HG02885 (cell line): ENCODE measurements around the gene IQCM.
A peak's percentile ranks its signal among the peaks of the same experiment; 100 is the strongest.
"Not testable (repeated sequence)": the region's sequence is repeated elsewhere in the genome, so short reads cannot be mapped to it uniquely, and the experiment has no call there.

Experiments
- ATAC-seq: cut with Tn5 transposase; IDR thresholded peaks from one replicate; pipeline ENCODE4 v1.9.1; 2021; ENCODE audit warnings: mild to moderate bottlenecking; ENCODE audit not compliant: unreplicated experiment, poor library complexity

The IQCM gene

DNA sequence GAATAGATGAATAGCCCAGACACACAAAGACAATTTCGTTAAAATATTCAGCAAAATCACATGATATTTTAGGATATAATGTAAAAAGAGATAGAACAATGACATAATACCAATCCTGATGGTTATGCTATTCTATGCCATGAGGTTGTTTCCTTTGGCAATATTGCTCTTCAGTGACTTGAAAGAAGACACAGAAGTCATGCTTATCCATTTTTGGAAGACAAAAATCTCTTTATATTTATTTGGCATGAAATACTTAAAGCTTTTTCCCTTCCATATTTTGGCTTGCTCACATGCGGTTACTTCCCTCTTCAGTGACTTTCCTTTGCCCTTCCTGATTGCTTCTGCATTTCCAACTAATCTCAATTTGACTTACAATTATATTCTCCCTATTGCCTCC lies 314.8 kb downstream of the IQCM start:
- no peak for ATAC-seq

DNA sequence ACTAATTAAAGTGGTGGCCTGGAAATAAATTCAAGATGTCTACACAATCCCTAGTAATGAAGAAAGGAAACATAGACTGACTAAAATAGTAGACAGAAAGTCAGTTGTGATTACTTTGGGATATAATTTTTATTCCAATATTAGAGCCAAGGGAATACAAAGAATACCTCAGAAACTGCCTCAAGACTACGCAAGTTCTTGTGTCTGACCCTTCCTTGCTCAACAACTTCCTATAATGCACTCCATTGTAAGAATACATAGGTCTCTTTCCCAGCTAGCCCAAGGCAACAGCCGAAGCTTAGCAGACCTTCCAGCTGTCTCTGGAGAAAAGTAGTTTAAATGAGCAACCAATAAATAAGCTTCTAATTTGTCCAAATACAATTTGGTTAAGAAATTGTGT lies 315.9 kb downstream of the IQCM start:
- no peak for ATAC-seq

DNA sequence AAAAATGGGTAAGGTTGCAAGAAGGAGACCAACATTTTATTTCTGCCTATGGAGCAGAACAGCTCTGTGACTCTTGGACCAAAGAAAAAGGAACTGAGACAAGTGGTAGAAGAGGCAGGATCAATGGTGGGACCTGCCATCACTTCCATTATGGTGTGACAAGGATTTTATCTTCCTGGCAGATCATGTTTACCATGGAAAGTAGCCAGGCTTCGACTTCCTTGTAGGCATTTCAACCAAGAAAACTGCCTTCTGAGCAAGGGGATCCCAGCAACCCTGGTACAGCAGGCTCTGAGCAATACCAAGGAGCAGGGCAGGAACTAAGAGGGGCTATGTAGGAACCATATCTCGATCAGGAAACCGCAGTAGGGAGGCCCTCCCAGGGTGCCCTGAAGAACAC lies 317.4 kb downstream of the IQCM start:
- ATAC-seq, result no peak

DNA sequence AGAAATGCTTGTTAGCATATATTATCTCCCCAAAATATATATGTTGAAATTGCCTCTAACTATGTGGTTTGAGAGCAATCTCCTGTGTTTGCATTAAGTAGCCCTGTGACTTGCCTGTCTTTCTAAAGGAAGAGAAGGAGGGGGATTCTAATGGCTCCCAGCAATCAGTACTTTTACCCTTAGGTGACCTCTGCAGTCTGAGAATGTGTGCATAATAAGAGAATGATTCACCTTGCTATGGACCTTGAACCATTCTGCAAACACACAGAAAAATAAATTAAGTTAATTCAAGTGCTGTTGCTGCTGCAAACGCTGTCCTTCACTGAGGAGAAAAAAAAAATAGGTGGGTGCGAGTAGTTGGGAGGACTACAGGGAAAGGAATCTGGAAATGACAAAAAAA lies 322.2 kb downstream of the IQCM start:
- ATAC-seq, result no peak

DNA sequence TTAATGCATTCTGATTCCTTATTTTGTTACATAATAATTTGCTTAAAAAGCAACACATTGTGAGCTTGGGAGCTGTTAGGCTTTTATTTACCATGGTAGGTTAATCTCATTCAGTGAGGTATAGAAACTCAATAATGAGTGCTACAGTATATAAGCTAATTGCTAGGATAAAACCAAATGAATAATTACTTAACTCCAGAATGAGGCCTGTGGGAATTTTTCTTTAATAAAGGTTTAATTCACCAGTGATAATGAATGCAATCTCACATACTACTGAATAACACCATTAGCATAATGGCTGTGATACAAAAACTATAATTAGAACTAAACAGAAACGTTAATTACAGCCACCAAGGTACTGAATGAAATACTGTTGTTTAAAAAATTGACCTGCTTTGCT lies 326.3 kb downstream of the IQCM start:
- no peak for ATAC-seq

DNA sequence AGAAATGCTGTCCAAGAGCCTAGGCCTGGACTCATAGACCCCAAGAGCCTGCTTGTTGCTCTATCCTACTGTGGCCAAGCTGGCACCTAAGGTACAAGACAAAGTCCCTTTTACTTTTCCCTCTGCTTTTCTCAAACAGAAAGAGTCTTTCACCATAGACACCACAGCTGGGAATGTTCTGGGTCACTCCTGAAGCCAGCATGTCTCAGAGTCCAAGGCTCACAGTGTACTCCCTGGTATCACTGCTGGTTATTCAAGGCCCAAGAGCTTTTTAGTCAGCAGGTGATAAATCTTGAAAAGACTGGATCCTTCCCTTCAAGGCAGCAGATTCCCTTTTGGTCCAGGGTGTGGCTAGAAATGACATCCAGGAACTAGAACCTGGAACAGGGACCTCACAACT lies 328.8 kb downstream of the IQCM start:
- ATAC-seq, result no peak

DNA sequence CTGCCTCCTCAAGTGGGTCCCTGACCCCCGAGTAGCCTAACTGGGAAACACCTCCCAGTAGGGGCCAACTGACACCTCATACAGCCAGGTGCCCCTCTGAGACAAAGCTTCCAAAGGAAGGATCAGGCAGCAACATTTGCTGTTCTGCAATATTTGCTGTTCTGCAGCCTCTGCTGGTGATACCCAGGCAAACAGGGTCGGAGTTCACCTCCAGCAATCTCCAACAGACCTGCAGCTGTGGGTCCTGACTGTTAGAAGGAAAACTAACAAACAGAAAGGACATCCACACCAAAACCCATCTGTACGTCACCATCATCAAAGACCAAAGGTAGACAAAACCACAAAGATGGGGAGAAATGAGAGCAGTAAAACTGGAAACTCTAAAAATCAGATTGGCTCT lies 347.0 kb downstream of the IQCM start:
- not testable (repeated sequence) for ATAC-seq

DNA sequence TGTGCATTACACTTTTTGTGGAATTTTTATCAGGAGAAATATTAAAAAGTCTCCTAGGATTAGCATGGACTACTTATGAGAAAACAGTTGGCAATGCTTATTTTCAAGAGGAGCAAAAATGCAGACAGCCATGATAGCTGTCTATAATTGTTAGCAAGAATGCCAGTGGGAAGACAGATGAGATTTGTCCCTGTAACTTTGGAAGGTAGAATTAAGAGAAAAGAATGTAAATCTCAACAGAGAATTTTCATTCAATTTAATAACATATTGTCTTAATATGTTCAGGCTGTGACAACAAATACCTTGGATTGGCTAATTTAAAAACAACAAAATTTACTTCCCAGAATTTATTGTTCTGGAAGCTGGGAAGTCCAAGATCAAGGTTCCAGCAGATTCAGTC lies 349.2 kb downstream of the IQCM start:
- ATAC-seq, result no peak

DNA sequence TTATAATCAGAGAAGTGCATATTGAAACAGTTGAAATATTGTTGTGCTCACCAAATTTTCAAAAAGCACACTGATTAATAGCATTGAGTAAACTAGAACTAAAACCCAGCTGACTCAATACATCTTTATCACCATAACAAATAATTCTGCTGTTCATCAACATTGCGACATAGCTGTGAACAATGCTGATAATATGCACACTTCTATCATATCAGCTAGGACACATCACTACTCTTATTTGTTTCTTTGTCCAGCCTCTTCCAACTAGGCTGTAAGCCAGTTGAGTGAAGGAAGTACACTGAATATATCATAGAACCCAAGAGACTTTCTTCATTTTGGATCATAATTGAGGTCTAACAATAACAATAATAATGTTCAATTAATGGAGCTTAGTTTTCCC lies 349.7 kb downstream of the IQCM start:
- ATAC-seq, result no peak

DNA sequence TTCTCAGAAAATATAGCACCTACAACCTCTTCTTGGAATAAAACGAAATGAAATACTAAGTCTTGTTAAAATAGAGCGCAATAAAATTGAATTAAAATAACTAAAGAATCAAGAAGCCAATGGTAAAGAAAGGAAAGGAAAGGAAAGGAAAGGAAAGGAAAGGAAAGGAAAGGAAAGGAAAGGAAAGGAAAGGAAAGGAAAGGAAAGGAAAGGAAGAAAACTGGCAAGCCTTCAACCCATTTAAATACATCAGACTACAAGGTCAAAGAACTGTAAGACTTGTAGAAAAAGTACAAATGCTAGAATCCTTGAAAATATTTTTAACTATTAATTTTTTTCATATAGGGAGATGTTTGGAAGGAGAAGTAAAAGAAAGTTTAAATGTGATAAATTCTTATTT lies 372.1 kb downstream of the IQCM start:
- no peak for ATAC-seq

DNA sequence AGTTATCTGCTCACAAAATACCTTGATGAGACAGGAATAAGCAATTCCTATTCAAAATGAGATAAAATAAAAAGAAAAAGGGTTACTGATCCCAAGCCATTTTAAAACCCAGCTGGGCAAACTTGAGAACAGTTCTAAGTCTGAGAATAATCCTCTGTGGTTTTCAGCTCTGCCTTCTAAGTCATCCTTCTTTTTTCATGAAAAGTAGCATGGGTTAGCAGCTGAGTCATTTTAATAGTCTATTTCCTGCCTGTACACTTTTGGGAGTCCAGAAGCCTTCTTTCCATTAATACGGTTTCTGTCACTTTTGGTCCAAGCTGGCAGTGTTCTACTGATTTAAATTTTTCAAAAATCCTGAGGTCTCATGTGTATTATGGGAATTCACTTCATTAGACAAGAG lies 374.3 kb downstream of the IQCM start:
- ATAC-seq, result no peak

DNA sequence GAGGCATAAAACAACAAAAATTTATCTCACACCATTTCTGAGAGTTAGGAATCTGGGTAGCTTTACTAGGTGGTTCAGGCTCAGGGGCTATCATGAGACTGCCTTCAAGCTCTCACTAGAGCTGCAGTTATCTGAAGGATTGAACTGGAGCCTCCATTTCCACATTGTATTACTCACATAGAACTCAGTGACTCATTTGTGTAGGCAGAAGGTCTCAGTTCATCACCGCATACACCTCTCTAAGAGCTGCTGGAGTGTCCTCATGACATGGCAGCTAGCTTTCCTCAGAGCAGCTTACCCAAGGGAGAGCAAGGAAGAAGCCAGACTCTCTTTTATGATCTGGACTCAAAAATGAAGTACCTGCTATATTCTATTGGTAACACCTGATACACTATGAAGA lies 389.2 kb downstream of the IQCM start:
- ATAC-seq, result no peak

DNA sequence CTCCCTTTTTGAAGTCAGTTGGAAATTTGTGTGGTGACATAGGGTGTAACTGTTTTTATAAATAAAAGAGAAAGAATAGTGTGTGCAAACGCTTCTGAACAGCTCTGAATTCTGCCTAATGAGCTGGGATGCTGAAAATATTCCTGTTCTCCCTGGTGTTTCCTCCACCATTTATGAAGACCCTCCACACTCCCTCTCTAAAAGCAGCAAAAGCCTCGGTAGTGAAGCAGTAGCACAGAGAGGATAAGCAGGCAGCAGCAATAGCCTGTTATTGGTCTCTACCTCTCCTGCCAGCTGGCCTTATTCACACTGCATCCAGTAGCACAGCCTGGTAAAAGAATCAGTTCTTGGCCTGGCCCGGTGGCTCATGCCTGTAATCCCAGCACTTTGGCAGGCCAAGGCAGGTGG lies 406.1 kb downstream of the IQCM start:
- ATAC-seq, result no peak

DNA sequence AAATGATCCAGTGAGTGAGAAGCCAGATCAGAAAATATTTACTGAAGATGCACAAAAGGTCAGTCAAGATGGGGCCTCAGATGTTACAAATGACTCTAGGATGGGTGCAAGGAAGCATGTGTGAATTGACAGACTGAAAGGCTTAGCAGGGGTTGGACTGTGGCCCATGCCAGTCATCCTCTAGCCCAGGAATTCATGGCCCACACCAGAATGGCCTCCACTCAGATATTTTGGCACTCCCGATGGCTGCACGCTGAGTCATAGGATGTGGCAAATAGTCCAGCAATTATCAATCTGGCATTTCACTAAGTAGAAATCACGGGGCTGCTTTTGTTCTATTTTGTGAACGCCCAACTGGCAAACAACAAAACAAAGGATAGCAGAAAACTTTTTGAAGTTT lies 406.5 kb downstream of the IQCM start:
- no peak for ATAC-seq

DNA sequence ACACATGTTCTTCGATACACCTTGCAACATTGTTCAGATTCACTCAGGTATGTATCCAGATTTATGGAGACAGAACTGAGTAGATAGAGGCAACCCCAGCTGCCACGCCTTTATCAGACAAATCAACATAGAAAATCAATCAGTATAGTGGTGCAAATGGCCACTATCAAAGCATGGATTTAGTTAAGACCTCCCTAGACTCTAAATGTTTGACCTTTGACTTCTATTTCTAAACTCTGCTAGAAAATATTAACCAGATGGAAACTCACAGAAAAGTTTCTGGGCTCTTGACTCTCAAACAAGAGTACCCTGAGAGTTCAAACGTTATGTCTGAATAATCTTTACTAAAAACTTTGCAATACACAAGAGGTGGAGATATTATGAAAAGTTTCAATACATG lies 411.5 kb downstream of the IQCM start:
- no peak for ATAC-seq

DNA sequence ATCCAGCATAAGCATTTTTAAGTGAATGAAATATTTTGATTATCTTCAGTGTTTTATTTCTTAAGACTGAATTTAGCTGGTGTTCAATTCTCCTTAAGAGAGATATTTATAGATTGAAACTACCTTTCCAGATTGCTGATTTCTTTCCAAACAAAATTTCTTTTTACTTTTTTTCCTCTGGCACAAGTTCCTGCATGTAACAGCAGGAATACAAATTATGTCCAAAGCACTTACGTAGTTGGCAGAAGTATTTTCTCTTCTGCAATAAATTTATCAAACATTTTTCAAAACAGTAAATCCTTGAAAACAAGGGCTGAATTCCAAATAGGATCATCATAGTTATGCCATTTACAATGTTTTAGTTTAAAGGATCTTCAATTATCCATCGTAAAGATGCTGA lies 412.6 kb downstream of the IQCM start:
- no peak for ATAC-seq

DNA sequence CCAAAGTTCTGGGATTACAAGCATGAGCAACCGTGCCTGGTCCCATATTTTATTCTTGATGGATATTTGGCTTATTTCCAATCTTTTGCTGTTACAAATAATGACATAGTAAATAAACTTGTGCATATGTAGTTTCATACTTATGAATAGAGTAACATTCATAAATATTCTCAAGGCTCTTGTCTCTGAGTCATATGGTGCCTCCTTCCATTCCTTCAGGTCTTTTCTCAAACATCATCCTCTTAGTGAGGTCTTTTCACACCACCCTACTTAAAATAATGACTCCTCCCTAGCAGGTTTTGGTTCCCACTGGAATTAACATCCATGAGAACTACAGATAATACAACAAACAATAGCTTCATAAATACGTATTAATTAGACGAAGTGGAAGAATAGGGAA lies 416.6 kb downstream of the IQCM start:
- no peak for ATAC-seq

DNA sequence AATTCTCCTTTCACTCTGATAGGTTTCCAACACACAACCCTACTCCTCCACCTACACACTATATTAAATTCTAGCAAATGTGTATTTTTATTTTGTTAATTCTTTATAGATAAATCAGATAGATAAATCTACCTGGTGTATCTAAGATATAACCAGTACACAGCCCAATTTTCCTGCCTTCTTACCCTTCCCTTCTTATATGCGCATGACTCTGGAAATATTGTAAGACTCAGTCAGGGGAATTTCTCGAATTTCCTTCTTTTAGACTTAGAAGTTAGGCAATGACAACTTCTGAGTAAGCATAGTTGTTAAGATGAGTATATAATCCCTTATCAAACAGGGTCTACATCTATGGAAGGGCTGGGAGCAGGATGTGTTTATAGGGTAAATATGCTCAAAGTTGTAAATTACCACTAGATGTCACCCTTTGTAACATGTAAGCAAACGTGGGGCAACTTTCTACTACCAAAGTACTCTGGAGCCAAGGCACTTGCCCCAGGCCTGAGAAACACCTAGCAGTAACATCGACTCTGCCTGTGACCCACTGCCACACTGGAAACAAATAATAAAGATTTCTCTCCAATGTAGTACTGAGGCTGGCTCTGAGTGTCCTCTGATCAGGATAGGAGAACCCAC lies 444.7 kb downstream of the IQCM start:
- ATAC-seq, result peak; percentile 89

DNA sequence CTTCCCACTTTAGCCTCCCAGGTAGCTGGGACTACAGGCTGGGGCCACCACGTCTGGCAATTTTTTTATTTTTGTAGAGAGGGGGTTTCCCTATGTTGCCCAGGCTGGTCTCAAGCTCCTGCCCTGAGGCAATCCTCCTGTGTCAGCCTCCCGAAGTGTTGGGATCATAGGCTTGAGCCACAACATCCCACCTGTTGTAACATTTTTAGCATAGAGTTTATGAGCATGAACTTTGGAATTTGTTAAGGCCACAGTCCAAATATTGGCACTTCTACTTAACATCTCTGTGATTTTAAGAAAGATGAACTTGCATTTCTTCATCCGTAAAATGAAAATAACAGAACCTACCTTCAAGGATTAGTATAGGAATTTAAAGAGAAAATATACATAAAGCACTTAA lies 445.6 kb downstream of the IQCM start:
- ATAC-seq, result no peak

DNA sequence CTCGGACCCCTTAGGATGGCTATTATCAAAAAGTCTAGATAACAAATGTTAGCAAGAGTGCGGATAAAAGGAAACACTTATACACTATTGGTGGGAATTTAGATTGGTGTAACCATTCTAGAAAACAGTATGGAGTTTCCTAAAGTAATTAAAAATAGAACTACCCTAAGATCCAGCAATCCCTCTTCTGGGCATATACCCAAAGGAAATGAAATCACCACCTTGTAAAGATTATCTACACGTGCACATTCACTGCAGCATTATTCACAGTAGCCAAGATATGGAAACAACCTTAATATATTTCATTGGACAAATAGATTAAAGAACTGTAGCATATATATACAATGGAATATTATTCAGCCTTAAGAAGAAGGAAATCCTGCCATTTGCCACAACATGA lies 462.4 kb downstream of the IQCM start:
- ATAC-seq, result no peak

DNA sequence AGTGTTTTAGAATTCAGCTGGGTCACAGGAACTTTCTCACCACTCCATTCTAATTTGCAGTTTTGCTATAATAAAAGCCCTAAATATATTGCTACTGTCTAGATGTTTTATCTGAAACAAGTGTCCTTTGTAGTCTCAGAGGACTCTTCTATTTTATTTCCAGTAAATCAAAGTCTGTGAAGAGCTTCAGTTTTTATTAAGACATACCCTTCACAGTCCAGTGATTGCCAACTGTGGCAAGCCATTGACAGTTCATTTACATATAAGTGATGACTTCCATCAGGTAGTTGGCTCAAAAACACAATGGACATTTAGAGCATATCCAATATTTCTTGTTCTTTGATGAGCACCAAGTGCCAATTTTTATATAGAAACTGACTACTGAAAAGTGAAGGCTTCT lies 466.1 kb downstream of the IQCM start:
- no peak for ATAC-seq

DNA sequence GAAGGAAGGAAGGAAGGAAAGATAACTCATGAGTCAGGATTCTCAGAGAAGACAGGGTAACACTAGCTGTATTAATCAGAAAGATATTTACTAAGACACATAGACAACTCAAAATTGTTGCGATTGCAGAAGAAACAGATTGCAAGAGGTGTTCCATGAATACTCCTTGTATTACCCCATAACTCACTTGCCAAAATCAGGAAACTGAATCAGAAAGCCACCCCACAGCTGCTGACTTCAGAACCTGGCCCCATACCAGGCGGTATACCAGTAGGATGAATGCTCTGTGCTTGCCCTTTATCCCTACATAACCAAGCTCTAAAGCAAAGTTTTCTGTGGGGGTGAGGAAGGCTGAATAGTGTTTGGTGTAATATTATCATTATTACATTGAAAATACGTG lies 468.5 kb downstream of the IQCM start:
- ATAC-seq, result no peak

DNA sequence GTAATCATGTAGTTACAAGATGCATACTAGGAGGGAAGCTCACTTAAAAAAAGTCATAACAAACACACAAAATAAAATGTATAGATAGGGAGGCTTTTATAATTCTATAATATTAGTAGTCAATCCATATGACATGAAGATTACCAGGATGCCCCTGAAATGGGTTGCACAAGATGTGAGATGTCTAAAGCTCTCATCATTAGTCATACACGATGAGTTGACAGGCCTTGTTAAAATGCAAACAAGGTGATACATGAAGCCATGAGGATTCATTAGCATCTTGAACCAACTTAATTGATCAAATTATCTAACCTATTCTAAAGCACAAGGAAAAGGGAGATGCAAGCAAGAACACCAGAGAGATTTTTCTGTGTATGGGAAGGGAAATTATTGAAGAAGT lies 470.2 kb downstream of the IQCM start:
- ATAC-seq, result no peak
